ENCODE measurements around the gene TGFBR3. TPM values are rescaled to one million over a fixed set of nuclear protein-coding genes. Genes with fewer than 3 reads are reported as not detected.

TGFBR3 gene
- total and polyA plus RNA-seq, 9 donors = 92.4 to 442 (median 165) TPM

DNA sequence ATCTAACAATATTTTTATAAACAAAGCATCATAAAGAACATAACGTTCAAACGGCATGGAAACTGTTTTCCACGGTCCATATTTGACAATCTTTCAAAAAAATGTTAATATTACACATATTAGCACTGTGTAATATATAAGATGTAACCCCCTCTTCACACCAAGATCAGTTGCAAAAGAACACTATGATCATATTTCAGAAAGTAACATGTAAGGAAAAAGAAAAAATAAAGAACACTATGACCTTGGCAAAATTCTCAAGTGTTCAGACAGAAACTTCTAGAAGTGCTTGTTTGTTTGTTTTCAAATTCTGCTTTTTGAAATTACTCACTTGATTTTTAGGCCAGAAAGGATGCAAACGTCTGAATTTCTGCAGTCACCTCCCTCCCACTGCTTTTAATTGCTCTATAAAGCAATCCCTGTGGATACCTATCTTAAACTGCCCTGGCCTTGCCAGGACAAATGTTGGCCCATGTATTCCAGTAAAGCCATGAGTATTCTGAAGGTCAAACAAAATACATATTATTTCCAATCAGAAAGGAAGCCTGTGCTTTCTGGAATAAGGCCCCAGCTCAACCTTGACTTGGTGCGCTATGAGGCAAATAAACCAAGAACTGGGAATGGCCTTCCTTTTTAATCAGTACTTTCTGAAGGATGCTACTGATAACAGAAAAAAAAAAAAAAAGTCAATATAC lies 68.6 kb downstream of the TGFBR3 start:
- Histone ChIP-seq H3K4me3 (no peak overlapping the region), H3K4me1 (ENCODE audit: insufficient read depth) (peaks cover 25% of the 10 kb centered on the region), H3K36me3 (no peaks in the 10 kb centered on the region), H3K27ac (peak overlapping the region; percentile 59 to 83), H3K9me3 (no peaks in the 10 kb centered on the region), H3K27me3 (no peaks in the 10 kb centered on the region)
- TF ChIP-seq POLR2A (IDR thresholded peaks at IDR 0.05) = no peak
- TF ChIP-seq, protein P1, sequence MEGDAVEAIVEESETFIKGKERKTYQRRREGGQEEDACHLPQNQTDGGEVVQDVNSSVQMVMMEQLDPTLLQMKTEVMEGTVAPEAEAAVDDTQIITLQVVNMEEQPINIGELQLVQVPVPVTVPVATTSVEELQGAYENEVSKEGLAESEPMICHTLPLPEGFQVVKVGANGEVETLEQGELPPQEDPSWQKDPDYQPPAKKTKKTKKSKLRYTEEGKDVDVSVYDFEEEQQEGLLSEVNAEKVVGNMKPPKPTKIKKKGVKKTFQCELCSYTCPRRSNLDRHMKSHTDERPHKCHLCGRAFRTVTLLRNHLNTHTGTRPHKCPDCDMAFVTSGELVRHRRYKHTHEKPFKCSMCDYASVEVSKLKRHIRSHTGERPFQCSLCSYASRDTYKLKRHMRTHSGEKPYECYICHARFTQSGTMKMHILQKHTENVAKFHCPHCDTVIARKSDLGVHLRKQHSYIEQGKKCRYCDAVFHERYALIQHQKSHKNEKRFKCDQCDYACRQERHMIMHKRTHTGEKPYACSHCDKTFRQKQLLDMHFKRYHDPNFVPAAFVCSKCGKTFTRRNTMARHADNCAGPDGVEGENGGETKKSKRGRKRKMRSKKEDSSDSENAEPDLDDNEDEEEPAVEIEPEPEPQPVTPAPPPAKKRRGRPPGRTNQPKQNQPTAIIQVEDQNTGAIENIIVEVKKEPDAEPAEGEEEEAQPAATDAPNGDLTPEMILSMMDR (IDR thresholded peaks at IDR 0.05) = no peak
- TF ChIP-seq EP300 (IDR thresholded peaks at IDR 0.05) = no peak
- WGBS, 3 donors = 4 to 9% (median 5%) methylated on average over 5 of the region's 5 CpGs
- intact Hi-C loops (cut with DNase I) = no loop called here
- peak in 1 of 5 donors; percentile 52 for DNase-seq

DNA sequence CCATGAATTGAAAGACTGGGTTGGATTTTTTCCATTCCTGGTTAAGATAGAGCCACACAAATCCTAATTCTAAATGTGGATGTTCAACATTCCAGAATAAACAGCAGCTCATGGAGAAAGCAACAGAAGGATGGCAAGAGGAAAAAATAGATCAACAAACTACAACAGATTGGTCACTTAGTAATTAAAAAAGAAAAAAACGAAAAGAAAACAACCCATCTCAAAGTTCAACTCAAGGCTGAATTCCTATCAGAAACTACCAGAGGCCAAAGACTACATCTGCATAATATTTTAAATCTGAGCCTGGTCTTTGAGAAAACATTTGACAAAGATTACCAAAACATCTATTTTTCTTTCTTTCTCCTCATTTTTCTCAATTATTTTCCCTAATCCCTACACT lies 69.9 kb downstream of the TGFBR3 start:
- peaks cover 21% of the 10 kb centered on the region for H3K4me1 ChIP-seq (ENCODE audit: insufficient read depth)
- no peak for DNase-seq
- no peaks in the 10 kb centered on the region for H3K27me3 ChIP-seq
- intact Hi-C loops (cut with DNase I) = no loop called here
- H3K9me3 ChIP-seq = no peaks in the 10 kb centered on the region
- H3K4me3 ChIP-seq = no peak overlapping the region
- H3K36me3 ChIP-seq = no peaks in the 10 kb centered on the region
- 5 to 10% (median 10%) methylated on average over 1 of the region's 1 CpG for WGBS, 3 donors
- TF ChIP-seq POLR2A (IDR thresholded peaks at IDR 0.05) = no peak
- TF ChIP-seq, protein P1 (IDR thresholded peaks at IDR 0.05) = no peak
- no peak for TF ChIP-seq EP300 (IDR thresholded peaks at IDR 0.05)
- H3K27ac ChIP-seq = peak overlapping the region in 1 of 2 donors; percentile 83

DNA sequence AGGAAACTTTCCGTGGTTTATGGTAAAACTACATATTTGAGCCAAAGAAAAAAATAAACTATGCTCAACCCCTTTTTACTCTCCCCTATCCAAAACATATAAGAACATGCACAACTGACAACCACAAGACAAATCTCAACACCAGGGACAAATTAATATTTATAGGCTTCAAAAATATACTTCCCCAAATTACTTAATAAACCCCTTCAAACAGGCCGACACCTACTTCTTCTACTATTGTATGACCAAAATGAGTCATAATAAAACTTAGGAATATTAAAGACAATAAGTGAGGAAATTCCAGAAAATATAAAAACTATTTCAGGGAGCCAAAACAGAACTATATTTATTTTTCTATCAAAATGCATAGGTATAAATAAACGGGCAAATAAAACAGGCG lies 71.5 kb downstream of the TGFBR3 start:
- Histone ChIP-seq H3K27ac (no peak overlapping the region), H3K4me1 (ENCODE audit: insufficient read depth) (peaks cover 18% of the 10 kb centered on the region), H3K27me3 (no peaks in the 10 kb centered on the region)

DNA sequence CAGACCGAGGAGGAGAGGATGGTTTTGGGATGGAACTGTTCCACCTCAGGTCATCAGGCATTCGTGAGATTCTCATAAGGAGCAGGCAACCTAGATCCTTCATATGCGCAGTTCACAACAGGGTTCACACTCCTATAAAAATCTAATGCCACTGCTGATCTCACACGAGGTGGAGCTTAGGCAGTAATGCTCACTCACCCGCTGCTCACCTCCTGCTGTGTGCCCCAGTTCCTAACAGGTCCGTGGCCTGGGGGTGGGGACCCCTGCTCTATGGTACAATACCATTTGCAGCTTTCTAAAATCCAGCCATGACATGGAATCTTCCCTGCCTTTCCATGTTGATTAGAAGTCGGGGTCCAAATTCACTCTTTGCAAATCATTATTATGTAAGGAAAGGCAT lies 72.1 kb downstream of the TGFBR3 start:
- 89 to 93% (median 91%) methylated on average over 7 of the region's 7 CpGs for WGBS, 3 donors
- H3K36me3 ChIP-seq = no peaks in the 10 kb centered on the region
- intact Hi-C loops (cut with DNase I) = no loop called here

More for the DNA sequence above, 71.5 kb downstream of the TGFBR3 start:
- 56 to 60% (median 58%) methylated on average over 4 of the region's 4 CpGs for WGBS, 3 donors
- H3K4me3 ChIP-seq = no peak overlapping the region
- TF ChIP-seq POLR2A (IDR thresholded peaks at IDR 0.05) = no peak
- TF ChIP-seq, protein P1 (IDR thresholded peaks at IDR 0.05) = no peak
- TF ChIP-seq EP300 (IDR thresholded peaks at IDR 0.05) = no peak
- no peak for DNase-seq
- H3K36me3 ChIP-seq = no peaks in the 10 kb centered on the region
- H3K9me3 ChIP-seq = no peaks in the 10 kb centered on the region
- intact Hi-C loops (cut with DNase I) = no loop called here

More for the DNA sequence above, 72.1 kb downstream of the TGFBR3 start:
- TF ChIP-seq, protein P1 (IDR thresholded peaks at IDR 0.05) = no peak
- TF ChIP-seq POLR2A (IDR thresholded peaks at IDR 0.05) = no peak
- TF ChIP-seq EP300 (IDR thresholded peaks at IDR 0.05) = no peak
- H3K4me1 ChIP-seq (ENCODE audit: insufficient read depth) = peaks cover 14% of the 10 kb centered on the region
- H3K4me3 ChIP-seq = no peak overlapping the region
- H3K27me3 ChIP-seq = no peaks in the 10 kb centered on the region
- no peak overlapping the region for H3K27ac ChIP-seq
- no peak for DNase-seq
- H3K9me3 ChIP-seq = no peaks in the 10 kb centered on the region
